ENCODE data around the gene MIEF2.

DNA sequence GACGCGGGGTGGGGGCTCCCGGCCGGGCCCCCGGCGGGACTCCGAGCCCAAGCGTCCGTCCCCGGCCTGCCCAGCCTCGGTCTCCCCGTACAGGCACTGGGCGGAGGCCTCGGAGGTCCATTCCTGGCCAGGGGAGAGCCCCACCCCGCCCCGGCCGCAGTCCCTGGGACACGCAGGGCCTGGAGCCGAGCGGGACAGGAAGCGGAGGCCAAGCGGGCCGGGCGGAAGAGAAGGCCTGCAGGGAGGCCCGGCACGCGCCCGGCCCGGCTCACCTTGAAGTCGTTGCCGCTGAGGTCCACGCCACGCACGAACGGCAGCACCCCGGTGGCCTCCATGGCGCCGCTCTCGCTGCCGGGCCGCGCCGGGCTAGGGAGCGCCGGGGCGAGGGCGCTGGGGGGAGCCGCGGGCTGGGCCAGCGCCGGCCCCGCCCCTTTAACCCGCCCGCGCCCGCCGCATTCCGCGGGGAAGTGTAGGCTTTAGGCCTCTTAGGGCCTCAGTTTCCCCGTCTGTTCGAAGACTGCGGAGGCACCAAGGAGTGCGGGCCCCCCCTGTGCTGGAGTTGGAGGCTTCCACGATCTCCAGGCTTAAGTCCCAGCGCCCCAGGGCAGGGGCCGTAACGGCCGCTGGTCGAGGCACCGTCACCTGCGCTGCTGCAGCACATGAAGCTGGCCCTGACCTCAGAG, 2.0 kb upstream of the MIEF2 start, which contains the start of gene FLII:
- TF ChIP-seq, protein P1, sequence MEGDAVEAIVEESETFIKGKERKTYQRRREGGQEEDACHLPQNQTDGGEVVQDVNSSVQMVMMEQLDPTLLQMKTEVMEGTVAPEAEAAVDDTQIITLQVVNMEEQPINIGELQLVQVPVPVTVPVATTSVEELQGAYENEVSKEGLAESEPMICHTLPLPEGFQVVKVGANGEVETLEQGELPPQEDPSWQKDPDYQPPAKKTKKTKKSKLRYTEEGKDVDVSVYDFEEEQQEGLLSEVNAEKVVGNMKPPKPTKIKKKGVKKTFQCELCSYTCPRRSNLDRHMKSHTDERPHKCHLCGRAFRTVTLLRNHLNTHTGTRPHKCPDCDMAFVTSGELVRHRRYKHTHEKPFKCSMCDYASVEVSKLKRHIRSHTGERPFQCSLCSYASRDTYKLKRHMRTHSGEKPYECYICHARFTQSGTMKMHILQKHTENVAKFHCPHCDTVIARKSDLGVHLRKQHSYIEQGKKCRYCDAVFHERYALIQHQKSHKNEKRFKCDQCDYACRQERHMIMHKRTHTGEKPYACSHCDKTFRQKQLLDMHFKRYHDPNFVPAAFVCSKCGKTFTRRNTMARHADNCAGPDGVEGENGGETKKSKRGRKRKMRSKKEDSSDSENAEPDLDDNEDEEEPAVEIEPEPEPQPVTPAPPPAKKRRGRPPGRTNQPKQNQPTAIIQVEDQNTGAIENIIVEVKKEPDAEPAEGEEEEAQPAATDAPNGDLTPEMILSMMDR (IDR thresholded peaks at IDR 0.05; ENCODE audit: insufficient read depth, low read length, poor library complexity, severe bottlenecking) = no peak
- TF ChIP-seq EZH2phosphoT487 (conservative IDR thresholded peaks at IDR 0.05; ENCODE audit: low read length) = no peak
